Caco-2 (cell line): ENCODE results near the gene FOXQ1. TPM values are rescaled to one million over a fixed set of nuclear protein-coding genes. Genes with fewer than 3 reads are reported as not detected.

Experiments used
- BruUV-seq: library from RNA; stranded (reverse); fragments of 400-500 nt; replicated peaks from 2 replicates; lab custom pipeline; 2021; lab: Mats Ljungman, UMichigan
- CTCF ChIA-PET: fragments of 300-600 bp; sonication (Branson Sonifier 250); formaldehyde crosslinking; loops from one replicate; lab custom pipeline; 2022; ENCODE audit warnings: antibody characterized with exemption; lab: Charles Lee
- POLR2A ChIA-PET: fragments of 300-600 bp; sonication (Branson Sonifier 250); formaldehyde crosslinking; loops from one replicate; lab custom pipeline; 2022; ENCODE audit warnings: antibody characterized with exemption; lab: Charles Lee
- DNase-seq, 2 experiments: peaks; one replicate each; pipeline versions ENCODE4 v3.0.0 to v3.0.0-alpha.2; 2020 to 2022
- H3K27me3 ChIP-seq: replicated peaks from 2 replicates; pipeline ENCODE4 v1.6.0; 2011; ENCODE audit warnings: low read length; ENCODE audit not compliant: control insufficient read depth, insufficient read depth
- H3K36me3 ChIP-seq: 2 replicates; pipeline ENCODE4 v1.5.1; 2011; ENCODE audit warnings: low read length; ENCODE audit not compliant: control insufficient read depth, insufficient read depth
- H3K4me1 ChIP-seq: fragments of 250-450 bp; sonication (Bioruptor Pico); 2 replicates; pipeline ENCODE4 v1.5.1; 2020; ENCODE audit warnings: mild to moderate bottlenecking
- H3K4me3 ChIP-seq: 2 replicates; pipeline ENCODE4 v1.5.1; 2011; ENCODE audit warnings: low read depth, mild to moderate bottlenecking, control low read depth, low read length
- H3K9me3 ChIP-seq: fragments of 250-450 bp; sonication (Bioruptor Pico); 2 replicates; pipeline ENCODE4 v1.5.1; 2020; ENCODE audit warnings: mild to moderate bottlenecking, moderate library complexity
- H3K27ac Mint-ChIP-seq: one replicate; pipeline ENCODE4 v1.8.0; 2022; ENCODE audit warnings: mixed read lengths; ENCODE audit not compliant: unreplicated experiment
- H3K27me3 Mint-ChIP-seq: one replicate; pipeline ENCODE4 v1.8.0; 2022; ENCODE audit warnings: mixed read lengths; ENCODE audit not compliant: insufficient read depth, unreplicated experiment
- H3K36me3 Mint-ChIP-seq: one replicate; pipeline ENCODE4 v1.8.0; 2022; ENCODE audit warnings: mild to moderate bottlenecking, mixed read lengths; ENCODE audit not compliant: insufficient read depth, unreplicated experiment
- H3K4me1 Mint-ChIP-seq: one replicate; pipeline ENCODE4 v1.8.0; 2022; ENCODE audit warnings: low read depth, mixed read lengths; ENCODE audit not compliant: unreplicated experiment
- H3K4me3 Mint-ChIP-seq: one replicate; pipeline ENCODE4 v1.8.0; 2022; ENCODE audit warnings: mild to moderate bottlenecking, moderate library complexity, mixed read lengths; ENCODE audit not compliant: unreplicated experiment
- H3K9me3 Mint-ChIP-seq: one replicate; pipeline ENCODE4 v1.8.0; 2022; ENCODE audit warnings: mixed read lengths; ENCODE audit not compliant: unreplicated experiment
- intact Hi-C: fragments of 100-400 bp; cut with micrococcal nuclease; formaldehyde crosslinking; loops from one replicate; pipeline ENCODE4 v1.10.0; 2022; ENCODE audit not compliant: unreplicated experiment
- total RNA-seq: library from RNA; stranded (reverse); gene quantifications from 2 replicates; pipeline ENCODE4 v1.2.3, GENCODE V29; 2022
- TF ChIP-seq, protein P1 (sequence below), 2 experiments: fragments of 200-600 bp in 1 of 2; IDR thresholded peaks; 1 replicate in 1 of 2; 2 replicates in 1 of 2; pipeline versions ENCODE4 v1.5.1 to v1.8.0; 2011 to 2022; ENCODE audit warnings: antibody characterized with exemption in 1 of 2, control low read depth in 1 of 2, inconsistent platforms in 1 of 2, low read depth in 1 of 2, low read length in 1 of 2, mild to moderate bottlenecking in 1 of 2, moderate library complexity in 1 of 2; ENCODE audit not compliant: insufficient read depth in 1 of 2, severe bottlenecking in 1 of 2, unreplicated experiment in 1 of 2

Gene FOXQ1
- total RNA-seq, 1 experiment from 2014 or later, result 191 TPM

DNA sequence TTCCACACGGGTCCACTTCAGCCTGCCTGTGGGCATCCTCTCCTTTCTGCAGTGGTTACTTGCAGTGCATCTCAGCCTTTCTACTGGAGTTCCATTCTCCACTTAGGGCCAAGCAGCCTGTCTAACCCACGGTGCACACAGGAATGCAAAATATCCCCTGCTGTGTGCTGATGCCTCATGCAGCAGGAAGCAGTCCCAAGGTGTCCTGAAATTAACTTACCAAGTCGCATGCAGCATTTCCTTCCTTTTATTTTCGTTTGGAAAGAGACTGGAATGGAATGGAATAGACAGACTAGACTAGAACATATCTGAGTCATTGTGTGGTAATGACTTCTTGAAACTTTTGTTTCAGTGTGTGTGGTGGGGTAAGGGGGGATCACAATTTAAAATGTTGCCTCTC is 25.9 kb upstream of the FOXQ1 start:
- Histone ChIP-seq H3K9me3 (no peaks in the 10 kb centered on the region; the same call in 1 of the 2 replicates), H3K27me3 (no peaks in the 10 kb centered on the region), H3K4me1 (peaks cover 33% of the 10 kb centered on the region), H3K36me3 (no peaks in the 10 kb centered on the region; the same call in 1 of the 2 replicates), H3K4me3 (no peak overlapping the region)
- ChIA-PET POLR2A (no interaction called here), CTCF (no interaction called here)
- TF ChIP-seq, protein P1, sequence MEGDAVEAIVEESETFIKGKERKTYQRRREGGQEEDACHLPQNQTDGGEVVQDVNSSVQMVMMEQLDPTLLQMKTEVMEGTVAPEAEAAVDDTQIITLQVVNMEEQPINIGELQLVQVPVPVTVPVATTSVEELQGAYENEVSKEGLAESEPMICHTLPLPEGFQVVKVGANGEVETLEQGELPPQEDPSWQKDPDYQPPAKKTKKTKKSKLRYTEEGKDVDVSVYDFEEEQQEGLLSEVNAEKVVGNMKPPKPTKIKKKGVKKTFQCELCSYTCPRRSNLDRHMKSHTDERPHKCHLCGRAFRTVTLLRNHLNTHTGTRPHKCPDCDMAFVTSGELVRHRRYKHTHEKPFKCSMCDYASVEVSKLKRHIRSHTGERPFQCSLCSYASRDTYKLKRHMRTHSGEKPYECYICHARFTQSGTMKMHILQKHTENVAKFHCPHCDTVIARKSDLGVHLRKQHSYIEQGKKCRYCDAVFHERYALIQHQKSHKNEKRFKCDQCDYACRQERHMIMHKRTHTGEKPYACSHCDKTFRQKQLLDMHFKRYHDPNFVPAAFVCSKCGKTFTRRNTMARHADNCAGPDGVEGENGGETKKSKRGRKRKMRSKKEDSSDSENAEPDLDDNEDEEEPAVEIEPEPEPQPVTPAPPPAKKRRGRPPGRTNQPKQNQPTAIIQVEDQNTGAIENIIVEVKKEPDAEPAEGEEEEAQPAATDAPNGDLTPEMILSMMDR (IDR thresholded peaks at IDR 0.05; ENCODE audit: insufficient read depth in 1 of 2, low read depth in 1 of 2, low read length in 1 of 2, severe bottlenecking in 1 of 2, unreplicated experiment in 1 of 2), result no peak
- no peak overlapping the region for H3K27ac Mint-ChIP-seq
- BruUV-seq, result no TSS peak
- H3K27me3 Mint-ChIP-seq, result no peaks in the 10 kb centered on the region
- no peaks in the 10 kb centered on the region for H3K9me3 Mint-ChIP-seq
- H3K4me3 Mint-ChIP-seq, result no peak overlapping the region
- intact Hi-C loops, result no loop called here
- DNase-seq, result no peak
- no peaks in the 10 kb centered on the region for H3K36me3 Mint-ChIP-seq
- peaks cover 26% of the 10 kb centered on the region for H3K4me1 Mint-ChIP-seq

DNA sequence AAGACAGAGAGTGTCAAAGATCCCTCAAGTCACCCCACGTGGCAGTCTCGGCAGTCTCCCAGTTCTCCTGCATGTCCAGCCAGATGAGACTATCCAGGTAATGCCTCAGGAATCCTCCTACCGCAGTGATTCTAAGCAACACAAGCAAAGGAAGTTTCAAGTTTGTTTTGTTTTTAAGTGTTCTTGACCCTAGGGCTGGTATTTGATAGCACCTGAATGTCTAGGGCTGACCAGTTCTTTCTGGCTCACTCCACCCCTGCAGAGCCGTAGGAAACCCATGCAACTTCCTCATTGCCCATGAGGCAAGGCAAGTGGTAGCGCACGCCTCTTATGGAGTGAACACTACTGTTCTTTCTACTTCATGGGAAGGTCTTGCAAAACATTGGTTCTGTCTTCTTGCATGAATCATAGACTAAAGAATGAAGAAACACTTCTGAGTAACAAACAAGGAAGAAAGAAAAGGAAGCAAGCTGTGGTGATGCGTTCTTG is 24.8 kb upstream of the FOXQ1 start:
- TF ChIP-seq, protein P1 (IDR thresholded peaks at IDR 0.05; ENCODE audit: insufficient read depth in 1 of 2, low read depth in 1 of 2, low read length in 1 of 2, severe bottlenecking in 1 of 2, unreplicated experiment in 1 of 2), result no peak
- peaks cover 15% of the 10 kb centered on the region for H3K4me1 Mint-ChIP-seq
- no peaks in the 10 kb centered on the region; the same call in 1 of the 2 replicates for H3K36me3 ChIP-seq
- no peaks in the 10 kb centered on the region for H3K36me3 Mint-ChIP-seq
- H3K9me3 ChIP-seq, result no peaks in the 10 kb centered on the region; the same call in 1 of the 2 replicates
- no peak overlapping the region for H3K4me3 Mint-ChIP-seq
- BruUV-seq, result no TSS peak
- H3K4me3 ChIP-seq, result no peak overlapping the region
- POLR2A ChIA-PET, result no interaction called here
- peaks cover 24% of the 10 kb centered on the region for H3K4me1 ChIP-seq
- H3K27me3 ChIP-seq, result no peaks in the 10 kb centered on the region
- intact Hi-C loops, result no loop called here
- no peaks in the 10 kb centered on the region for H3K9me3 Mint-ChIP-seq
- DNase-seq, result no peak
- CTCF ChIA-PET, result no interaction called here
- no peaks in the 10 kb centered on the region for H3K27me3 Mint-ChIP-seq
- H3K27ac Mint-ChIP-seq, result no peak overlapping the region

DNA sequence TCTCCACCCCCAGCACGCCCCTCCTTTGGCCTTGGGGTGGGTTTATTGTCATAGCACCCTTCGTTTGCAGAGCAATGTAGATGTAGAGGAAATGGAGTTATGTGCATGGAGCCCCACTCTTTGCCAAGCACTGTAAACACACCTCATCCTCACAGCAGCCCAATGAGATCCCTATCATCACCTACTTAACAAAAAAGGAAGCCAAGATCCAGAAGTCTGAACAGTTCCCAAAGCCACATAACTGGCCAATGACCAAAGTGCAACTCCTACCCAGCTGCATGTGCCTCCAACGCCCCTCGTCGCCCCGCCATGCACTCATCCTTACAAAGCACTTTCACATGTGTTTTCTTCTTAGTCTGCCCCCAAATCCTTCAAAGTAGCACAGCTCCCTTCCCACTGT is 21.8 kb upstream of the FOXQ1 start:
- ChIA-PET CTCF (interaction anchor here (0.8 kb wide), 1 partner anchor 21 kb away, joined by 3 read pairs; no protein-coding TSS in a partner anchor), POLR2A (no interaction called here)
- intact Hi-C loops, result no loop called here
- Mint-ChIP-seq H3K36me3 (no peaks in the 10 kb centered on the region), H3K4me3 (no peak overlapping the region), H3K4me1 (peaks cover 1% of the 10 kb centered on the region), H3K9me3 (no peaks in the 10 kb centered on the region), H3K27me3 (no peaks in the 10 kb centered on the region), H3K27ac (peak overlapping the region; percentile 5)
- no peaks in the 10 kb centered on the region for H3K4me1 ChIP-seq
- BruUV-seq, result no TSS peak
- no peaks in the 10 kb centered on the region; the same call in 1 of the 2 replicates for H3K36me3 ChIP-seq
- H3K27me3 ChIP-seq, result no peaks in the 10 kb centered on the region
- TF ChIP-seq, protein P1 (IDR thresholded peaks at IDR 0.05; ENCODE audit: insufficient read depth in 1 of 2, low read depth in 1 of 2, low read length in 1 of 2, severe bottlenecking in 1 of 2, unreplicated experiment in 1 of 2), result no peak
- H3K9me3 ChIP-seq, result no peaks in the 10 kb centered on the region
- no peak for DNase-seq
- no peak overlapping the region for H3K4me3 ChIP-seq
